HFFc6 (cell line): ENCODE results near the gene MYRF. TPM values are rescaled to one million over a fixed set of nuclear protein-coding genes. Genes with fewer than 3 reads are reported as not detected.

ENCODE experiments used
- DNase-seq: peaks from one replicate; pipeline ENCODE4 v3.0.0-alpha.2; 2018
- H3K27ac Mint-ChIP-seq: 2 replicates; pipeline ENCODE4 v1.8.0; 2020; ENCODE audit warnings: mild to moderate bottlenecking, mixed read lengths
- H3K27me3 Mint-ChIP-seq: 2 replicates; pipeline ENCODE4 v1.8.0; 2021; ENCODE audit warnings: mild to moderate bottlenecking, moderate library complexity, mixed read lengths; ENCODE audit not compliant: insufficient read depth
- H3K36me3 Mint-ChIP-seq: 2 replicates; pipeline ENCODE4 v1.8.0; 2021; ENCODE audit warnings: low read depth, mixed read lengths
- H3K4me1 Mint-ChIP-seq: 2 replicates; pipeline ENCODE4 v1.8.0; 2020; ENCODE audit warnings: low read depth, mixed read lengths
- H3K4me3 Mint-ChIP-seq: 2 replicates; pipeline ENCODE4 v1.8.0; 2020; ENCODE audit warnings: mild to moderate bottlenecking, moderate library complexity, mixed read lengths
- H3K9me3 Mint-ChIP-seq: 2 replicates; pipeline ENCODE4 v1.8.0; 2020; ENCODE audit warnings: mild to moderate bottlenecking, mixed read lengths
- total RNA-seq, 6 experiments: library from RNA; stranded (reverse); fragmentation: NEBNext Ultra II Directional; extraction: Animal tissue kit (Norgen Biotek cat#: 25700); gene quantifications; 2 replicates in 1 of 6; 3 replicates in 5 of 6; pipeline ENCODE4 v1.2.3, GENCODE V29; 2021
- TF ChIP-seq, protein P1 (sequence below): fragments of 200-600 bp; sonication (generic); IDR thresholded peaks from 2 replicates; pipeline ENCODE4 v1.5.0; 2021; ENCODE audit warnings: antibody characterized with exemption, mild to moderate bottlenecking

Gene MYRF
- total RNA-seq, 6 experiments from 2014 or later: 0.24 to 0.67 (median 0.53) TPM

DNA sequence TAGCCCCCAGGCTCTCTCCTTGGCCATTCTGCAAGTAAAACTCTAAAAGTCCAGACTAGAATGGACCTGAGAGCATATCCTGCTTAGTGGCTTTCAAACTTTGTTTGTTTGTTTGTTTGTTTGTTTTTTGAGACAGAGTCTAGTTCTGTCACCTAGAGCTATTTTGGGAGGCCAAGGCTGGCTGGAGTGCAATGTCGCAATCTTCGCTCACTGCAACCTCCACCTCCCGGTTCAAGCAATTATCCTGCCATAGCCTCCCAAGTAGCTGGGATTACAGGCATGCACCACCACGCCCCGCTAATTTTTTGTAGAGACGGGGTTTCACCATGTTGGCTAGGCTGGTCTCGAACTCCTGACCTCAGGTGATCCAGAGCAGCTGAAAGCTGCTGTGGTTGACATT is 43.3 kb upstream of the MYRF start:
- H3K36me3 Mint-ChIP-seq: no peaks in the 10 kb centered on the region
- no peaks in the 10 kb centered on the region for H3K9me3 Mint-ChIP-seq
- H3K27me3 Mint-ChIP-seq: peaks cover 11% of the 10 kb centered on the region
- no peaks in the 10 kb centered on the region for H3K4me1 Mint-ChIP-seq
- TF ChIP-seq, protein P1, sequence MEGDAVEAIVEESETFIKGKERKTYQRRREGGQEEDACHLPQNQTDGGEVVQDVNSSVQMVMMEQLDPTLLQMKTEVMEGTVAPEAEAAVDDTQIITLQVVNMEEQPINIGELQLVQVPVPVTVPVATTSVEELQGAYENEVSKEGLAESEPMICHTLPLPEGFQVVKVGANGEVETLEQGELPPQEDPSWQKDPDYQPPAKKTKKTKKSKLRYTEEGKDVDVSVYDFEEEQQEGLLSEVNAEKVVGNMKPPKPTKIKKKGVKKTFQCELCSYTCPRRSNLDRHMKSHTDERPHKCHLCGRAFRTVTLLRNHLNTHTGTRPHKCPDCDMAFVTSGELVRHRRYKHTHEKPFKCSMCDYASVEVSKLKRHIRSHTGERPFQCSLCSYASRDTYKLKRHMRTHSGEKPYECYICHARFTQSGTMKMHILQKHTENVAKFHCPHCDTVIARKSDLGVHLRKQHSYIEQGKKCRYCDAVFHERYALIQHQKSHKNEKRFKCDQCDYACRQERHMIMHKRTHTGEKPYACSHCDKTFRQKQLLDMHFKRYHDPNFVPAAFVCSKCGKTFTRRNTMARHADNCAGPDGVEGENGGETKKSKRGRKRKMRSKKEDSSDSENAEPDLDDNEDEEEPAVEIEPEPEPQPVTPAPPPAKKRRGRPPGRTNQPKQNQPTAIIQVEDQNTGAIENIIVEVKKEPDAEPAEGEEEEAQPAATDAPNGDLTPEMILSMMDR: no peak
- no peak overlapping the region for H3K27ac Mint-ChIP-seq
- no peak overlapping the region for H3K4me3 Mint-ChIP-seq
- DNase-seq: no peak

DNA sequence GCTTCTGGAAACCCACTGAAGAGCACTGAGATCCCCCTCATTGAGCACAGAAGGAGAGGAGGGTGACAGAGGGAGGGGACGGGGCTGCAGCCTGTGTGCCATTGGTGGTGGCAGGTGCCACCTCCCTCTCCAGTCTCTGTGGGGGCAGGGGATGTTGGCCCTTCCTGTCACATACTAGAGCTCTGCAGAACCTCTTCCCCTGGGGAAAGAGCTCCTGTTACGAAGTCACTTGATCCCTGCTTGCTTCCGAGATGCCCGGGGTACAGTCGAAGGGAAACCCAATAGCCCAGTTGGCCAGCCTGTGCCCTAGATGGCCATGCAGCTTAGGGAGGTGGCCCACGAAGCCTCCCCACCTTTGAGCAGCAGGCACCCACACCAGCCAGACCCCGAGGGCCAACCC is 42.9 kb upstream of the MYRF start:
- H3K4me1 Mint-ChIP-seq: no peaks in the 10 kb centered on the region
- peaks cover 12% of the 10 kb centered on the region for H3K27me3 Mint-ChIP-seq
- H3K9me3 Mint-ChIP-seq: no peaks in the 10 kb centered on the region
- no peaks in the 10 kb centered on the region for H3K36me3 Mint-ChIP-seq
- TF ChIP-seq, protein P1: no peak
- no peak overlapping the region for H3K4me3 Mint-ChIP-seq
- no peak overlapping the region for H3K27ac Mint-ChIP-seq
- DNase-seq: no peak

DNA sequence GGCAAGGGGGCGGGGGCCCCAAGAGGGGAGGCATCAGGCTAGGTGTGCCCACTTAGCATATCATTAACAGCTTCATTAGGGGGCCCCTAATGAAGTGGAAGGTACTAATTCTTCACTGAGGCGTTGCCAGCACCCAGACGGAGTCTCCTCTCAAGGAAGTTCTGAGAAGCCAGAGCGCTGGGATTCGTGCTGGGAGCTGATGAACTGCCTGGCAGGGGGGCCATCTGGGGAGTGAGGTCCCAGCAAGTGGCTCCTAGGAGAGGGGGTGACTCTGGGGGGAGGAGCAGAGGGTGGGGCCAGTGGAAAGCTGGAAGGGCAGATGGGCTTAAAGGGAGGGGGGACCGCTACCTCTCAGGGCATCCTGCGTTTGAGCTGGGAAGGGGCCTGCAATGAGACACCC is 42.4 kb upstream of the MYRF start:
- Mint-ChIP-seq H3K27me3 (peaks cover 12% of the 10 kb centered on the region), H3K4me3 (no peak overlapping the region), H3K27ac (no peak overlapping the region), H3K9me3 (no peaks in the 10 kb centered on the region), H3K4me1 (no peaks in the 10 kb centered on the region), H3K36me3 (no peaks in the 10 kb centered on the region)
- TF ChIP-seq, protein P1: no peak
- DNase-seq: no peak

DNA sequence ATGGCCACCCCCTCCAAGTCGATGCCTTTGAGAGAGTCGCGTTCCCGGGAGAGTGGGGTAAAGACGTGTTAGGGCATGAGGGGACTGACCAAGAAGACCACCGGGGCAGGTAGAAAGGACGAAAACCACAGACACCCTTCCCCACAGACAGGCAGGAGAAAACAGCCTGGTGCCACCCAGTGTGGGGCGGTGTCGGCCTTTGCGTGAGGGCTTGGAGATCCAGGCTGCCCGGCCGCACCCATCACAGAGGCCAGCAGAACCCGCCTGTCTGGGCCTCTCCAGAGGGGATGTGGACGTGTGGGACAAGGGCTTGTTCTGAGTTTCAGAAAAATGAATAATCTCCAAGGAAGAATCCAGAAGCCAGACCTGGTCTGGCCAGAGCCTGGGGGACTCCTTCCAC is 41.4 kb upstream of the MYRF start:
- Mint-ChIP-seq H3K36me3 (no peaks in the 10 kb centered on the region), H3K4me1 (no peaks in the 10 kb centered on the region), H3K9me3 (no peaks in the 10 kb centered on the region), H3K4me3 (no peak overlapping the region), H3K27ac (no peak overlapping the region), H3K27me3 (peaks cover 16% of the 10 kb centered on the region)
- TF ChIP-seq, protein P1: no peak
- DNase-seq: no peak

DNA sequence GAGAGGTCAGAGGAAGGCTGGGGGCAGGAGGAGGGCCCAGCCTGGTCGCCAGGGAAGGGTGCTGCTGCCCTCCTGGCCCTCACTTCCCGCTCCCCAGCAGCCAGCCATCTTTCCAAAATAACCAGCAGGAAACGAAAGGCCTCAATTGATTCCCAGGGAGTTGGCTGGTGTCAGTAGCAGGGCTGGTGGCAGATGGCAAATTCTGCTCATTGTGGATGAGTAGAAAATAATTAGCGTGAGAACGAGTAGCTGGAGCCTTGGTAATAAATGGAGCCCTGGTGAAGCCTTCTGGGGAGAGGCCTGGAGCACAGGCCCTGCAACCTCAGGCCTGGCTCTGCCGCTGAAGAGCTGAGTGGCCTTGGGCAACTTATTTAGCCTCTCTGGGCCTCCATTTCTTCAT is 40.9 kb upstream of the MYRF start:
- H3K27ac Mint-ChIP-seq: no peak overlapping the region
- no peaks in the 10 kb centered on the region for H3K9me3 Mint-ChIP-seq
- H3K4me3 Mint-ChIP-seq: no peak overlapping the region
- H3K4me1 Mint-ChIP-seq: no peaks in the 10 kb centered on the region
- H3K36me3 Mint-ChIP-seq: no peaks in the 10 kb centered on the region
- DNase-seq: no peak
- peaks cover 16% of the 10 kb centered on the region for H3K27me3 Mint-ChIP-seq
- TF ChIP-seq, protein P1: no peak

DNA sequence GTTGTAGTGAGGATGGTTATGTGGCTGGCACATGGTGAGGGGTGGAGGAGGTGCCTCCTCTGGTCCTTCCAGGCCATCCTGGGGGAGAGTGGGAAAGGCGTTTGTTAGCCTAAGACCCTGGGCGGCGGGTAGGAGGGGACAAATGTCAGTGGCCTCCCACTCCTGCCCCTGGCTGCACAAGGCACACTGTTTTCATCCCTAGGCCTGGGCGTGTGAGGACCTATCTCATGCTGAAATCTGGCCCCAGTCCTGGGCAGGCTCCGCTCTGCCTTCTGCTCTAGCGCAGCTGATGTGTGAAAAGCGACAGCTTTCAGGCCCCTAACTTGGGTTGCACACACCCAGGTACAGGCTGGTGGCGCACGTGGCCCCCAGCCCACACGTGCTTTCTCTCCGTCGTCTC is 40.1 kb upstream of the MYRF start:
- TF ChIP-seq, protein P1: no peak
- H3K9me3 Mint-ChIP-seq: no peaks in the 10 kb centered on the region
- H3K27ac Mint-ChIP-seq: no peak overlapping the region
- no peaks in the 10 kb centered on the region for H3K4me1 Mint-ChIP-seq
- H3K27me3 Mint-ChIP-seq: peaks cover 16% of the 10 kb centered on the region
- H3K36me3 Mint-ChIP-seq: no peaks in the 10 kb centered on the region
- no peak overlapping the region for H3K4me3 Mint-ChIP-seq
- no peak for DNase-seq
